Measurements from ENCODE around the gene YPEL5. TPM values are rescaled to one million over a fixed set of nuclear protein-coding genes. Genes with fewer than 3 reads are reported as not detected.
"Not testable (repeated sequence)": the region's sequence is repeated elsewhere in the genome, so short reads cannot be mapped to it uniquely, and the experiment has no call there.

Gene YPEL5
- total RNA-seq, 1 donor from 2014 or later, result 187 TPM

GRCh38 chr2:30136764-30137444, 9.9 kb upstream of the YPEL5 start:
- no peak for DNase-seq (ENCODE audit: low read depth)

DNA sequence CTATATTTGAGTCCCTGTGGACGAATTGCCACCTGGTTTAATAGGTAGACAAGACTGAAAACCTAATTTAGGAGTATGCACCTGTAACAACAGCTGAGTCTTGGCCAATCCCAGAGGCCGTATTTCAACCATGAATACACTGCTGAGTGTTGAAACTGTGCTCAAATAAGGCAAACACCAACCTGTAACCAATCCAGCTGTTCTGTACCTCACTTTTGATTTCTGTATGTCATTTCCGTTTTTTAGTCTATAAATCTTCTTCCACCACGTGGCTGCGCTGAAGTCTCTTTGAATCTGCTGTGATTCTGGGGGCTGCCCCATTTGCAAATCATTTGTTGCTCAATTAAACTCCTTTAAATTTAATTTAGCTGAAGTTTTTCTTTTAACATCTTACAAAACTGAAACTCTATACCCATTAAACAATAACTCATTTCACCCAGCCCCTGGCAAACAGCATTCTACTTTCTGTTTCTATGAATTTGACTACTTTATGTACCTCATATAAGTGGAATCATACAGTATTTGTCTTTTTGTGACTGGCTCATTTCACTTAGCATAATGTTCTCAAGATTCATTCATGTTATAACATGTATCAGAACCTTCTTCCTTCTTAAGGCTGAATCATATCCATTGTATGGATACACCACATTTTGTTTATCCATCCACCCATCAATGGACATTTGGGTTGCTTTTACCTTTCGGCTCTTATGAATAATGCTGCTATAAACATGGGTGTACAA, 7.5 kb upstream of the YPEL5 start:
- DNase-seq (ENCODE audit: low read depth), result no peak

GRCh38 chr2:30141136-30141535, 5.7 kb upstream of the YPEL5 start:
- DNase-seq (ENCODE audit: low read depth), result no peak

- no peak for DNase-seq (ENCODE audit: low read depth)
Measured at GRCh38 chr2:30144260-30144659, 2.5 kb upstream of the YPEL5 start.

- DNase-seq (ENCODE audit: low read depth), result not testable (repeated sequence)
Measured at GRCh38 chr2:30144951-30145350, 1.9 kb upstream of the YPEL5 start.

DNA sequence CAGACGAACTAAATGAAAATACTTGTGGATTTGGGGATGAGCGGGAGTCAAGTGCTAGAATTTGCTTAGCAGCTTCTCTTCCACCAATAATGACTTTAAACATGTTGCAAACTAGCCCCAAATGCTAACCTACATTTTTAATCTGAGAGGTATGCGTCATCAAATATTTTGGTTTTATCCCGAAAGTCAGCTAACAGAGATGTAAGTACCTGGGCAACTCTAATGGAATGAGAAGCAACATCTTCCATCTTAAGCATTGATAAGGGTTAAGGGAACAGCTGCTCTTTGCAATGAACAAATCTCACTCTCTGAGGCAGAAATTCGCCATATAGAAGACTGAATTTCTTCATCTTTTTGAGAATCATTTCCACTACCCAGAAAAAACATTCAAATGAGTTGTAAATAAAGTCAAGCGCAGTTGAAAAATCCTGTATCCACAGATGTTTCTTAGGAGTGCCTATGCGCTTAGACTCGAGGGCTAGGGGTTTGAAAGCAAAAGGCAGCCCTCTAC, 926 bp upstream of the YPEL5 start:
- peak; percentile 21 for DNase-seq (ENCODE audit: low read depth)

- DNase-seq (ENCODE audit: low read depth), result no peak
Measured at GRCh38 chr2:30147196-30147714, 448 bp downstream of the YPEL5 start.

DNA sequence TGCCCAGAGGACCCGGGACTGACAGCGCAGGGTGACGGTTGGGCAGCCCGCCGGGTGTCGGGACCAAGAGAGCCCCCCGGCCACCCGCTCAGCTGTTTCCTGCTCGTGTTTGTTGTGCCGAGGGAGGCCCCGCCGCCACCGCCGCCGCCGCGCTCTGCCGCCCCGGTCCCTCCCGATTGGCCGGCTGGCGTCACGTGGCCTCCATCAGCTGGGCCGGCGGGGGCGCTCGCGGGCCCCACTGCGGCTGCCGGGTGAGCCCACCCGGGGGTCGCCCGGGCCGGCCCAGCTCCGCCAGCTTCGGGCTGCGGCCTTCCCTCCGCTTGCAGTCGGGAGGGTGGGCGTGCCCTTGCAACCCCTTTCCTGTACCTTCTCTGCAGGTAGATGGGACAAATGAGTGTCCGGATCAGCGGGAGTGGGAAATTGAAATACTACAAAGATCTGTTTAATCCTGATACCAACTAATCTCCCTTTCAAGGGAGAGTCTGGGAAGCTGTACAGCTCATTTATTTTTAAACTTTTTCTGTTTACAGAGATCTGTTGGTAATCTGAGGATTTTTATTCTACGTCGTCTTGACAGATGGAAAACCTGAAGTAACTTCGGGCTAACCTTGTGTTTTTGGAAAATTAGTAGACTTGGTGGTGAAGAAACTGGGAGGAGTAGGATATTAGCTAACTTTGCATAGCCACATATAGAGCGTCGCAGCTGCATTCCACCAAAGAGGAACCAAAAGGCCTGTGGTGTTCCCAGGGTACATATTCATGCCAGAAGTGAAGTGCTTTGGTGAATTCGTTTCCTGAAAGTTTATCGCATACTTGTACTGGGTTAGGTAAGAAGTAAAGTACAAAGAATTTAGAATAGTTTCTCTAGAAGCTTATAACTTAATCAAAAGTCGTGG, 1.2 kb downstream of the YPEL5 start:
- no peak for DNase-seq (ENCODE audit: low read depth)

DNA sequence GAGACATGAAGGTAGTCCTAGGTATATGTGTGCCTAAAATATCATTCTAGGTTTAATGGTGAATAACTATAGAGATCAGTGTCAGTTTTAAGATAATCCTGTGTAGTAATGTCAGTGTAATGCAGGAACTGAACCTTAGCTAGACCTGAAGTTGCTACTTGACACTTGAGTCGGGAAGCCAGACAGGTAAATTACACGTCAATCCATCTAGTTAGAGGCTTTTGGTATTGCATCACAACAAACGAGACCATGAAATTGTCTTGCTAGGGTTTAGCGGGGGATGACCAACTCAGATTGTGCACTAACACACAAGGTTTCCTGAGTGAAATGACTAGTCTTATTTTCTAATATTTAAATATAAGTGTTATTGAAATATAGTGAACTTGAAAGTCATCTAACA, 2.0 kb downstream of the YPEL5 start:
- DNase-seq (ENCODE audit: low read depth), result no peak

GRCh38 chr2:30149513-30149912, 2.7 kb downstream of the YPEL5 start:
- DNase-seq (ENCODE audit: low read depth), result peak; percentile 42

DNA sequence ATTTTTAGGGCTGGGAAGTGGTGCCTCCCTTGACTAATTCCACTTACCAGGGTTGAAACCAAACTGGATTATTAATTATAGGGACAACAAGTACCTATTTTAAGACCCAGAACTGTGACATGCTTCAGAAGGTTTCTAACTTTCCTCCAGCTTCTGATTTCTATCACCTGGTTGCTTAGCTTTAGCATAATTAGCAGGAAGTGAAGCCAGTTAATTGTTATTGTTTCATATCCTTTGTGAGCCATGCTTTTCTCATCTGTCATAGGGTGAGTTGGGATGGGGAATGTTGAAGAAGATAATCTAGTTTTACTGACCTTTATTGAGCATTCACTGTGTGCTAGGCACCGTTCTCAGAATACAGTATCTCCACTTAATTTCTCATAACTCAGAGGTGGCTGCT, 3.2 kb downstream of the YPEL5 start:
- DNase-seq (ENCODE audit: low read depth), result peak; percentile 58

DNA sequence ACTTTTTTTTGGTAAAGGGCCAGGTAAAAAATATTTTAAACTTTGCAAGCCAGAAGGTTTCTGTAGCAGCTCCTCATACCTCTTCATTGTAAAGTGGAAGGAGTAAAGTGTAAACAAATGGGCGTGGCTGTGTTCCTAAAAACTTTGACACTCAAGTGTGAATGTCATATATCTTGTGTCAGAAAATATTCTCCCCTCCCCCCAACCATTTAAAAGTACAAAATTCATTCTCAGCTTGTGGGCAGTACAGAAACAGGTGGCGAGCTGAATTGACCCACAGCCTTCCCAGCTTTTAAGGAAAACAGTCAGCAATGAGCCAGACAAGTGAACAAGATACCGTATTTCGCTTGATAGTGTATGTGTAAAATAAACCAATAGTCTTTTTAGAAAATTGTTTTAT, 4.0 kb downstream of the YPEL5 start:
- no peak for DNase-seq (ENCODE audit: low read depth)

GRCh38 chr2:30152385-30152784, 5.6 kb downstream of the YPEL5 start:
- no peak for DNase-seq (ENCODE audit: low read depth)

DNA sequence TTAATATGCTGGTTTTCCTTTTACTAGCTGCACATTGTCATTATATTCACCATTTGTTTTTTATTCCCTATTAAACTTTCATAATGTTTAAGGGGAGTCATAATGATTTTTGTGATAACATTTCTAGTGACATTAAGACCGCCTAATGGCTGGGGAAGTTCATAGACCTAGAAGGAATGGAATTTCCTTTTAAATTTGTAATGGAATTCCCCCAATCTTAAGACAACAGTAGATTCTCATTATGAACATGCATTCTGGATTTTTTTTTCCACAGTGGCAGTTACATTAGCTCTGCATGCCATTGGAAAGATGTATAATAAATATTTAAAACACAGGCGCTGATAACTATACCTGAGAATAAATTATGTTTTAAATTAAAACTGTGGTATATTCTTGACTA, 8.4 kb downstream of the YPEL5 start:
- no peak for DNase-seq (ENCODE audit: low read depth)

DNA sequence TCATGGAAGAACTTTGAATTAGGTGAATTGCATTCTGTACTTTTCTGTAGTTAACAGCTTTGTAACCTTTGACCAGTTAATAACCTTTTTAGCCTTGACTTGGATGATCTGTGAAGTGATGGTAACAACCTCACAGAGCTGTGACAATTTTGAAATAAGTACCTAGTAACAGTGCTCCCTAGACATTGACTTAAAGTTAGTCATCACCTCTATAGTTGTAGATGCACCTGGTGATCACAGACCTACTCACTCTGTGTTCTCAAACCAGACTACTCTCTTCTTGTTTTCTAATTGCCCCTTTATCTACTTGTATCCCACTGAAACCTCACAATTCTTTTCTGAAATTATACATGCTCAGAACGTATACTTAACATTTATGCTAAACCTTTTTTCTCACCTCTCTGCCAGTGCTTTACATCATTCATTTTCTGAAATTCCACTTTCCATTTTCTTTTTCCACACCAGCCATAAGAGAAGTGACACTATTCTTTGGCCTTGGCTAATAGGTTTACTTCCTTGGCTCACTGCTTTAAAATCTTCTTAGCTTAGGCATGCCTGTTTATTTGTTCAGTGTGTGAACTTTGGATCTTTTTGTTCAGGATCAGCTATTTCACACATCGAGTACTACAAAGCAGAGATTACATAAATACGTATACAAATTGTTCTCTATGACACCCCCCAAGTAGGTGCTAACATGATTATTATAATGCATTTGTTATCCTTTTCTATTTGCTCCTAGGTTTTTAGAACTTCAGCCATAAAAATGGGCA, 9.3 kb downstream of the YPEL5 start:
- DNase-seq (ENCODE audit: low read depth), result no peak

- no peak for DNase-seq (ENCODE audit: low read depth)
Measured at GRCh38 chr2:30157616-30158015, 10.8 kb downstream of the YPEL5 start.

DNA sequence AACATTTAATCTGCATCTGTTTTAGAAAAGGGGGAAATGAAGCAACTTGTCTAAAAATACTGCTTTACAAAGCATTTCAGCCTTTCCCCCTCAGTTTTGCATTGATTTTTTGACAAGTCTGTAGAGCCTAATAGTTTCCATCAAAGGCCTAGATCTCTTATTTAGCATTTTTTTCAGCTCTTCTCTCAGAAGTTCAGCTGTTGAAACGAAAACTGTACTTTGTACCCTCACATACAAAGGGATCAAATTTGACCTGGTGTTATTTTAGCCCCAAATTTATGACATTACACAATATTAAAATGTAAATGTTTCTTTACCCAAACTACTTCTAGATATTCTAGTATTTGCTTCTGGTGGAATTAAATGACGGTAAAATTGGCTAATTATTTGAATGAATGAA, 13.0 kb downstream of the YPEL5 start:
- no peak for DNase-seq (ENCODE audit: low read depth)

- DNase-seq (ENCODE audit: low read depth), result no peak
Measured at GRCh38 chr2:30161929-30162706, 15.3 kb downstream of the YPEL5 start.

- no peak for DNase-seq (ENCODE audit: low read depth)
Measured at GRCh38 chr2:30162806-30163205, 16.0 kb downstream of the YPEL5 start.

DNA sequence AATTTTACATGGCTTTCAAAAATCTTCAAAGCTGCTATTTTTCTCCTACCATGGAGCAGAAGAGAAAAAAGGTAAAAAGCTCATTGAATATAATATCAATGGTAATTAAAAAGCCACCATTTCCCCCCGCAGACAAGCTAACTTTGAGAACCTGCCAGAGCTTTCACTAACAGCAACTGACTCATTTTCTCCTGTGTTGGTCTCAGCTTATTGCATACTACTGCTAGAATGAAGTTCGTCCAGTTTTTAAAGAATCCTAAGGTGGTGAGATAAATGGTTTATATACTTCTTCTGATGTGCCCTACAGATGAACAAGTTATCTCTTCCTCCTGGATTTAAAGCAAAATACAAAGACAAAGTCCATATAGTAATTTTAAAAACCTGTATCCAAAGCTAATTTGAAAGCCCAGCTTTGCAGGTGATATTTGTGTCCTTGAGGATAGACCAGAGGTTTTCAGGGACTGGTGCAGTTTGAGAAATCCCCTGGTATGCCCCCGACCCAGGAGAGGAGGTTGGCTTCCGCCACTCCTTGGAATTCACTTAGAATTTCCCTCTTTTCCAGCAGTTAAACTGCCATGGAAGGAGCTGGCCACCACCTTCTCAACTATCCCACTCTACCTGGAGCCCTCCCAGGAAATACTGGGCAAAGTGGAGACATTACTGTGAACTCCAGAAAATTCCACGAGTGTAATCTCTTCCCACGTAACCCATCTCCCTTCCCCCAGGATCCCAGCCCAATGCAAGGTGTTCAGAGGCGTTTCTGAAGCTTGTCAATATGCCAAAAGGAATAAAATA, 17.5 kb downstream of the YPEL5 start:
- DNase-seq (ENCODE audit: low read depth), result no peak

All from renal cortical epithelial cell (primary cell).